Osteocyte (in vitro differentiated cells): ENCODE data around the gene AGRN. TPM values are rescaled to one million over a fixed set of nuclear protein-coding genes. Genes with fewer than 3 reads are reported as not detected.

Experiments used
- DNase-seq: peaks from one replicate; pipeline ENCODE4 v3.0.0; 2021; ENCODE audit warnings: mixed read lengths; ENCODE audit not compliant: unreplicated experiment; ENCODE audit errors: extremely low spot score
- H3K27ac Mint-ChIP-seq: one replicate; pipeline ENCODE4 v1.8.0; 2021; ENCODE audit warnings: mild to moderate bottlenecking, mixed read lengths; ENCODE audit not compliant: unreplicated experiment
- H3K27me3 Mint-ChIP-seq: one replicate; pipeline ENCODE4 v1.8.0; 2021; ENCODE audit warnings: mixed read lengths; ENCODE audit not compliant: unreplicated experiment
- H3K36me3 Mint-ChIP-seq: one replicate; pipeline ENCODE4 v1.8.0; 2021; ENCODE audit warnings: mixed read lengths; ENCODE audit not compliant: unreplicated experiment
- H3K4me1 Mint-ChIP-seq: one replicate; pipeline ENCODE4 v1.8.0; 2021; ENCODE audit warnings: mixed read lengths; ENCODE audit not compliant: unreplicated experiment
- H3K4me3 Mint-ChIP-seq: one replicate; pipeline ENCODE4 v1.8.0; 2021; ENCODE audit warnings: mild to moderate bottlenecking, moderate library complexity, mixed read lengths; ENCODE audit not compliant: unreplicated experiment
- H3K9me3 Mint-ChIP-seq: one replicate; pipeline ENCODE4 v1.8.0; 2021; ENCODE audit warnings: mixed read lengths; ENCODE audit not compliant: unreplicated experiment
- total RNA-seq: library from RNA; stranded (reverse); gene quantifications from 2 replicates; pipeline ENCODE4 v1.2.1, GENCODE V29; 2021
- TF ChIP-seq, protein P1 (sequence below): fragments of 200-600 bp; sonication (generic); IDR thresholded peaks from 2 replicates; pipeline ENCODE4 v1.5.0; 2021; ENCODE audit warnings: antibody characterized with exemption, mild to moderate bottlenecking, moderate library complexity

AGRN gene
- total RNA-seq, 1 donor from 2014 or later, result 191 TPM

DNA sequence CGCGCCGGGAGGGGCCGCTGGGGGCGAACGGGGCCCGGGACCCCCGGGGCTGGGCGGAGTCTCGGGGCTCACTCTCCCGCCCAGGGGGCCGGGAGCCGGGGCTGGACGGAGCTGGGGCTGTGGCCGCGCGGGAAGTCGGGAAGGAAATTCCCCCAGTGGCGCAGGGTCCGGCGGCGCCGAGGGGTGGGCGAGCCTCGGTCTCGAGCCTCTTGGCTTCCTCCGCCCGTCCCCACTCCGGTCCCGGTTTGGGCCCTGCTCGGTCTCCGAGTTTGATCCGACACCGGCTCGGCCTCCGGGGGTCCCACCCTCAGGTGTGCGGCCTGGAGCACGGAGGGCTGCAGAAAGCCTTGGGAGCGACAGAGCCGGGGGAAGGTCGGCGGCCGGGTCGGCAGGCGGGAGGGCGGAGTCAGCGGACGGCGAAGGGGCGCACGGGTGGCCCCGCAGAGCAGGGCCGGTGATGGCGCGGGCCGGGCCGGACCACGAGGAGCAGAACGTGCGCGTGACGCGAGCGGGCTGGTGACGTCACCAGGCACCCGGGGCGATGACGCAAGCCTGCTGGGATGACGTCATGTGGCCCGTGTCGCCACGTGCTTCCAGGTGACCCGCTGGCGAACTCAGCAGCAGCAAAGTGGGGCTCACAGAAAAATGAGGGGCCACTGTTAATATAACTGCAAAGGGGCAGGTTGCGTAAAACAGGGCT is 19.4 kb upstream of the AGRN start:
- peak; percentile 96 for DNase-seq
- Mint-ChIP-seq H3K4me3 (peak overlapping the region; percentile 88), H3K4me1 (peaks cover 27% of the 10 kb centered on the region), H3K9me3 (no peaks in the 10 kb centered on the region), H3K36me3 (peaks cover 2% of the 10 kb centered on the region), H3K27me3 (no peaks in the 10 kb centered on the region), H3K27ac (peak overlapping the region; percentile 96)
- TF ChIP-seq, protein P1, sequence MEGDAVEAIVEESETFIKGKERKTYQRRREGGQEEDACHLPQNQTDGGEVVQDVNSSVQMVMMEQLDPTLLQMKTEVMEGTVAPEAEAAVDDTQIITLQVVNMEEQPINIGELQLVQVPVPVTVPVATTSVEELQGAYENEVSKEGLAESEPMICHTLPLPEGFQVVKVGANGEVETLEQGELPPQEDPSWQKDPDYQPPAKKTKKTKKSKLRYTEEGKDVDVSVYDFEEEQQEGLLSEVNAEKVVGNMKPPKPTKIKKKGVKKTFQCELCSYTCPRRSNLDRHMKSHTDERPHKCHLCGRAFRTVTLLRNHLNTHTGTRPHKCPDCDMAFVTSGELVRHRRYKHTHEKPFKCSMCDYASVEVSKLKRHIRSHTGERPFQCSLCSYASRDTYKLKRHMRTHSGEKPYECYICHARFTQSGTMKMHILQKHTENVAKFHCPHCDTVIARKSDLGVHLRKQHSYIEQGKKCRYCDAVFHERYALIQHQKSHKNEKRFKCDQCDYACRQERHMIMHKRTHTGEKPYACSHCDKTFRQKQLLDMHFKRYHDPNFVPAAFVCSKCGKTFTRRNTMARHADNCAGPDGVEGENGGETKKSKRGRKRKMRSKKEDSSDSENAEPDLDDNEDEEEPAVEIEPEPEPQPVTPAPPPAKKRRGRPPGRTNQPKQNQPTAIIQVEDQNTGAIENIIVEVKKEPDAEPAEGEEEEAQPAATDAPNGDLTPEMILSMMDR, result no peak

DNA sequence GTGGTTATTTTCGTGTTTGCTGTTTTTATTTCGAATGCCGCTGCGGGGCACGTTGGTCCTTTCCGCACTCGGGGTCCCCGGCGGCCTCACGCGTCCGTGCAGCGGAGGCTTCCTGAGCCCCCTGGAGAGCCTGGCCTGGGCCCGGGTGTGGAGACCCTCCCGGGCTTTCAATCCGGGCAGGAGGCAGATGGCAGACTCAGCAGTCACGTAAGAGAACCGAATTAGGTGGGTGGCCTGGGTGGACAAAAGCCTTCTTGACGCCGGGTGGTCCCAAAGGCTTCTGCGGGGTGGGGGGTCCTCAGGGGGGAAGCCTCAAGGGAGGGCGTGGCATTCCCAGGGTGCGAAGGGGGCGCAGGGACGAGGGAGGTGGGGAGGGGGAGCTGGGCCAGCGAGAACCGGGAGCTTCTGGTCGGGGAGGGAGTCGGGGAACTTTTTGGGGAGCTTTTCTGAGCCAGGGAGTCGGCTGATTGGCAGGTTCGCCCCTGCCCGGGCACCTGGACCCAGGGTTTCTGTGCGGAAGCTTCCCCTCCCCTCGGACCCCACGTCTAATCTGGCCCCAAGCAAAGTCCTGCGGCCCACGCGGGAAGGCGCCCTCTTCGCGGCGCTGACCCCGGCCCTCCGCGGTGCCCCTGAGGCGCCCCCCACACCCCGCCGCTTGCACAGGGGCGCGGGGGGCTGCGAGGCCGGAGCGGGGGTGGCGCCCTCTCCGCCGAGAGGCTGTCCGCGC is 18.7 kb upstream of the AGRN start:
- Mint-ChIP-seq H3K27ac (peak overlapping the region; percentile 96), H3K36me3 (peaks cover 2% of the 10 kb centered on the region), H3K4me1 (peaks cover 27% of the 10 kb centered on the region), H3K4me3 (peak overlapping the region; percentile 88), H3K27me3 (no peaks in the 10 kb centered on the region), H3K9me3 (no peaks in the 10 kb centered on the region)
- TF ChIP-seq, protein P1, result no peak
- peak; percentile 84 for DNase-seq

DNA sequence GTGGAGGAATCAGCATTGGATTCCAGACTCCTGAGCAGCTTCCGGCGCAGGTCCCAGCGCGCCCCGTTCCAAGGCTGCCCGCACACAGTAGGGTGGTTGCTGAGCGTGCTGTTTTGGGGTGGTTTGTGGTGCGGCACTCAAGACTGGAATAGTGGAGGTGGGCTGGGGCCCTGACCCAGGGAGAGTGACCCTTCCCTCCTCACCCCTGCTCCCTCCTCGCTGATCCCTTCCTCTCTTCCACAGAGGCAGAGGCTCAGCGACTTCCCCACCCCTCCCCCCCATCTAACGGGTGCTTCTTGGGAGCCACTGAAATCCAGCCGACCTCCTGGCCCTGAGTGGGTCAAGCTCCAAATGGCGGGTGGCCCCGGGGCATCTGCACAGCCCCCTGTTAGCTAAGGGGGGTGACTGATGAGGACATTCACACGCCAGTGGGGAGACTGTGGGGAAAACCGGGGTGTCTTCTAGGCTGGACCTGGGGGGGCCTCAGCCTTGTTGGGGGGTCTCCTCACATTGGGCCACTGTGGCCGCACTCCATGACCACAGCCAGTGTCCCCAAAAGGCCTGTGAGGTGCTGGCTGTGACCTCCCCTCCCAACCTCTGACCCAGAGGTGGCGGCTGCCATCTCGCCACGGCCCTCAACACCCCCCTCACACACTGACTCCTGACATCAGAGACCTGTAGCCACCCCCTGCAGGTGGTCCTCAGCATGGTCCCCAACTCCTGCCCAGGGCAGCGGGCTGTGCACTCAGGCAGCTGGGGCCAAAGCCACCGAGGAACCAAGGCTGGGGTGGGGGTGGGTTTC is 16.1 kb upstream of the AGRN start:
- TF ChIP-seq, protein P1, result no peak
- no peaks in the 10 kb centered on the region for H3K27me3 Mint-ChIP-seq
- no peak overlapping the region for H3K27ac Mint-ChIP-seq
- no peaks in the 10 kb centered on the region for H3K9me3 Mint-ChIP-seq
- H3K4me3 Mint-ChIP-seq, result no peak overlapping the region
- H3K36me3 Mint-ChIP-seq, result peaks cover 2% of the 10 kb centered on the region
- H3K4me1 Mint-ChIP-seq, result peaks cover 26% of the 10 kb centered on the region
- DNase-seq, result no peak

DNA sequence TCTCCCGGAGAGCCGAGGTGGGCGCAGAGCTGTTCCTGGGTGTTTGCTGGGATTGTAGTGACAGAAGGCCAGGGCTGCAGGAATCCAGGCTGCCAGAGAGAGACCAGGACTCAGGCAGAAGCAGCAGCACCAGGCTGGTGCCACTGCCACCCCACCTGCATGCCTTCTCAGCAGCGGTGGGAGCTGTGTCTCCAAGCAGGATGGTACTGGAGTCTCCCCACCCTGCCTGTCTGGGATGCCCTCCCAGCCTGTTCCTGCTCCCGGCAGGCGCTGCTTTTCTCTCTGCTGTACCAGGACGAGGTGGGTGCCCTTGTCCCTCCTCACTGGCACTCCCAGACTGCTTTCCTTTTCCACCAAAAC is 15.5 kb upstream of the AGRN start:
- no peak overlapping the region for H3K27ac Mint-ChIP-seq
- TF ChIP-seq, protein P1, result no peak
- H3K4me3 Mint-ChIP-seq, result no peak overlapping the region
- no peaks in the 10 kb centered on the region for H3K27me3 Mint-ChIP-seq
- H3K36me3 Mint-ChIP-seq, result peaks cover 4% of the 10 kb centered on the region
- no peaks in the 10 kb centered on the region for H3K9me3 Mint-ChIP-seq
- H3K4me1 Mint-ChIP-seq, result peaks cover 26% of the 10 kb centered on the region
- DNase-seq, result no peak
